ENCODE results near the gene MORN5.

DNA sequence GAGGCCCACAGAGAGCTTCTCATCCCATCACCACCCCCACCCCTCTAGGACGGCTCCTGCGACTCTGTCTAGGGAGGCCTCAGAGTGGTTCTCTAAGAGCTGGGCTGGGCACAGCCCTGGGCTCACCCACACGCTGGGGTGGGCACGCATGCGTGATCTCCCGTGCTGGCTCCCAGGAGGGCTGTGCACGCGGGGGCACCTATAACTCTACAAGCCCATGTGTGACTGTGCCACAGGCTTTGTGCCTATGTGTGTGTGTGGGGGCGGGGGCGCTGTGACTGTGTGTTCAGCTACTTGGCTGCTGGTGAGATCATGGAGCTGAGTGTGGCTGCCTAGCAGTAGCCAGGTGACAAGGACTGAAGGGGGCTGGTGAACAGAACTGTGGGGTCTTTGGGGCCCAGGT is 32.3 kb upstream of the MORN5 start:
- TF ChIP-seq POLR2A (IDR thresholded peaks at IDR 0.05) (no peak), POLR2AphosphoS5 (IDR thresholded peaks at IDR 0.05) (no peak)
- TF ChIP-seq, protein P1, sequence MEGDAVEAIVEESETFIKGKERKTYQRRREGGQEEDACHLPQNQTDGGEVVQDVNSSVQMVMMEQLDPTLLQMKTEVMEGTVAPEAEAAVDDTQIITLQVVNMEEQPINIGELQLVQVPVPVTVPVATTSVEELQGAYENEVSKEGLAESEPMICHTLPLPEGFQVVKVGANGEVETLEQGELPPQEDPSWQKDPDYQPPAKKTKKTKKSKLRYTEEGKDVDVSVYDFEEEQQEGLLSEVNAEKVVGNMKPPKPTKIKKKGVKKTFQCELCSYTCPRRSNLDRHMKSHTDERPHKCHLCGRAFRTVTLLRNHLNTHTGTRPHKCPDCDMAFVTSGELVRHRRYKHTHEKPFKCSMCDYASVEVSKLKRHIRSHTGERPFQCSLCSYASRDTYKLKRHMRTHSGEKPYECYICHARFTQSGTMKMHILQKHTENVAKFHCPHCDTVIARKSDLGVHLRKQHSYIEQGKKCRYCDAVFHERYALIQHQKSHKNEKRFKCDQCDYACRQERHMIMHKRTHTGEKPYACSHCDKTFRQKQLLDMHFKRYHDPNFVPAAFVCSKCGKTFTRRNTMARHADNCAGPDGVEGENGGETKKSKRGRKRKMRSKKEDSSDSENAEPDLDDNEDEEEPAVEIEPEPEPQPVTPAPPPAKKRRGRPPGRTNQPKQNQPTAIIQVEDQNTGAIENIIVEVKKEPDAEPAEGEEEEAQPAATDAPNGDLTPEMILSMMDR (IDR thresholded peaks at IDR 0.05 in 8 of 11, conservative IDR thresholded peaks at IDR 0.05 in 3 of 11), result no peak

All from spleen (tissue), 7 donors.